Glutamatergic neuron (in vitro differentiated cells): ENCODE data around the gene GEMIN4. TPM values are rescaled to one million over a fixed set of nuclear protein-coding genes. Genes with fewer than 3 reads are reported as not detected.
A peak's percentile ranks its signal among the peaks of the same experiment; 100 is the strongest.

Experiments
- DNase-seq: peaks from one replicate; pipeline ENCODE4 v3.0.0; 2022
- H3K27ac Mint-ChIP-seq: one replicate; pipeline ENCODE4 v1.8.0; 2020; ENCODE audit warnings: mild to moderate bottlenecking, mixed read lengths, inconsistent platforms; ENCODE audit not compliant: unreplicated experiment
- H3K27me3 Mint-ChIP-seq: one replicate; pipeline ENCODE4 v1.8.0; 2020; ENCODE audit warnings: mild to moderate bottlenecking, moderate library complexity, mixed read lengths, inconsistent platforms; ENCODE audit not compliant: unreplicated experiment
- H3K36me3 Mint-ChIP-seq: one replicate; pipeline ENCODE4 v1.8.0; 2020; ENCODE audit warnings: mild to moderate bottlenecking, mixed read lengths, inconsistent platforms; ENCODE audit not compliant: unreplicated experiment
- H3K4me1 Mint-ChIP-seq: one replicate; pipeline ENCODE4 v1.8.0; 2020; ENCODE audit warnings: mild to moderate bottlenecking, low read depth, mixed read lengths, inconsistent platforms; ENCODE audit not compliant: unreplicated experiment
- H3K4me3 Mint-ChIP-seq: one replicate; pipeline ENCODE4 v1.8.0; 2020; ENCODE audit warnings: mild to moderate bottlenecking, mixed read lengths, inconsistent platforms; ENCODE audit not compliant: unreplicated experiment
- H3K9me3 Mint-ChIP-seq: one replicate; pipeline ENCODE4 v1.8.0; 2020; ENCODE audit warnings: mild to moderate bottlenecking, moderate library complexity, mixed read lengths, inconsistent platforms; ENCODE audit not compliant: unreplicated experiment
- total RNA-seq: library from RNA; stranded (reverse); fragmentation: NEBNext Ultra II Directional; extraction: Animal tissue kit (Norgen Biotek cat#: 25700); gene quantifications from one replicate; pipeline ENCODE4 v1.2.1, GENCODE V29; 2021; ENCODE audit not compliant: unreplicated experiment
- TF ChIP-seq, protein P1 (sequence below): fragments of 200-600 bp; sonication (generic); IDR thresholded peaks from one replicate; pipeline ENCODE4 v1.5.0; 2021; ENCODE audit not compliant: partially characterized antibody, unreplicated experiment

Gene GEMIN4
- total RNA-seq, 1 donor from 2014 or later, result 19.9 TPM

DNA sequence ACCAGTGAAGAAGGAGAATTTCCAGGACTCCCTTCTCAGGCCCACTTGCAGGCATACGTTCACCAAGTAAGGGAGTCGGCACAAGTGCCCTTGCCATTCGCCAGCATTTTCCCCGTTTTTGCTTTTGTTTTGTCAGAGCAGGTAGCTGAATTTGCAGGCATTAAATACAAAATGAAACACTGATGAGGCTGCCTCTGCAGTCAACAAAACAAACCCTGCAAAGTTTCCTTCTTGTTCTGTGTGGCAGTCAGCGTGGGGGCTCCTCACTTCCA, 22.2 kb upstream of the GEMIN4 start:
- no peaks in the 10 kb centered on the region for H3K36me3 Mint-ChIP-seq
- H3K27me3 Mint-ChIP-seq, result peaks cover 7% of the 10 kb centered on the region
- H3K4me1 Mint-ChIP-seq, result peaks cover 26% of the 10 kb centered on the region
- peak overlapping the region; percentile 94 for H3K27ac Mint-ChIP-seq
- TF ChIP-seq, protein P1, sequence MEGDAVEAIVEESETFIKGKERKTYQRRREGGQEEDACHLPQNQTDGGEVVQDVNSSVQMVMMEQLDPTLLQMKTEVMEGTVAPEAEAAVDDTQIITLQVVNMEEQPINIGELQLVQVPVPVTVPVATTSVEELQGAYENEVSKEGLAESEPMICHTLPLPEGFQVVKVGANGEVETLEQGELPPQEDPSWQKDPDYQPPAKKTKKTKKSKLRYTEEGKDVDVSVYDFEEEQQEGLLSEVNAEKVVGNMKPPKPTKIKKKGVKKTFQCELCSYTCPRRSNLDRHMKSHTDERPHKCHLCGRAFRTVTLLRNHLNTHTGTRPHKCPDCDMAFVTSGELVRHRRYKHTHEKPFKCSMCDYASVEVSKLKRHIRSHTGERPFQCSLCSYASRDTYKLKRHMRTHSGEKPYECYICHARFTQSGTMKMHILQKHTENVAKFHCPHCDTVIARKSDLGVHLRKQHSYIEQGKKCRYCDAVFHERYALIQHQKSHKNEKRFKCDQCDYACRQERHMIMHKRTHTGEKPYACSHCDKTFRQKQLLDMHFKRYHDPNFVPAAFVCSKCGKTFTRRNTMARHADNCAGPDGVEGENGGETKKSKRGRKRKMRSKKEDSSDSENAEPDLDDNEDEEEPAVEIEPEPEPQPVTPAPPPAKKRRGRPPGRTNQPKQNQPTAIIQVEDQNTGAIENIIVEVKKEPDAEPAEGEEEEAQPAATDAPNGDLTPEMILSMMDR, result no peak
- H3K9me3 Mint-ChIP-seq, result peaks cover 9% of the 10 kb centered on the region
- no peak for DNase-seq
- peak overlapping the region; percentile 8 for H3K4me3 Mint-ChIP-seq

DNA sequence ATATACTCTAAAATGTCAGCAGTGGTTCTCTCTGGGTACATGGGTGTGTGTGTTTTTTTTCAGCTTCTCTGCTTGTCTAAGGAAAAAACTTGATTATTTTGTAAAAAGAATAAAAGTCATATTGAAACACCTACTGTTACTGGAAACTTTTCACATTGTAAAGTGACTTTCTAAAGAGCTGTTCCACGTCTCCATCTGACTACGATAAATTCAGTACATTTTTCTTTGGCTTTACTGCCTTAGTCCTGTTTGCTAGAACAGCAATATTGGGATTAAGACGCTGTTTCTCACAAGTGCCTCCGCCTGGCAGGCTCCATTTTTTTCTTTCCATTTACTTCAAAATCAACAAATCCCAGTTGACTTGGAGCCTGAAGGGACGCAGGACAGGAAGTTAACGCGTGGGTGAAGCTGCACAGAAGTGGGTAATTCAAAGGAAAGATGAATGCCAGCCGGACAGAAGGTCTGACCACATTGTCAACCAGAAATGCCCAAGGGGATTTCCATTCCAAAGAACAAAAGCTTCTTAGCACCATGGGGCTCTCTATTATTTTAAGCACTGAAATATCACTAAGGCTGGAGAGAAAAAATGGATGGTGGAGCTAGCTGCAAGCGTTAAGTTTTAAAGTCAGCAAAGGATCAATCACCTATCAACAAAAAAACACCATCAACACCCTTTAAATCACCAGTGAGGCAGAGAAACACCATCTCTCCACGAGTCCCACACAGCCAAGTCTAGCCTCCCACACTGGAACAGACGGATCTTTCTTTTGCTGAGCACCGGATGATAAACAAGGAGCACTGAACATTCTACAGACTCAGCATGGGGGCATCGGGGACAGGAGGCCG, 21.6 kb upstream of the GEMIN4 start:
- Mint-ChIP-seq H3K9me3 (peaks cover 9% of the 10 kb centered on the region), H3K4me3 (peak overlapping the region; percentile 68), H3K27ac (peak overlapping the region; percentile 94), H3K4me1 (peaks cover 30% of the 10 kb centered on the region), H3K27me3 (peaks cover 9% of the 10 kb centered on the region), H3K36me3 (peaks cover 4% of the 10 kb centered on the region)
- TF ChIP-seq, protein P1, result no peak
- DNase-seq, result no peak

- TF ChIP-seq, protein P1, result no peak
- no peak for DNase-seq
- Mint-ChIP-seq H3K4me3 (no peak overlapping the region), H3K27ac (peak overlapping the region; percentile 74), H3K4me1 (peaks cover 30% of the 10 kb centered on the region), H3K36me3 (peaks cover 4% of the 10 kb centered on the region), H3K27me3 (peaks cover 9% of the 10 kb centered on the region), H3K9me3 (peaks cover 9% of the 10 kb centered on the region)
Measured at GRCh38 chr17:773016-773415, 21.0 kb upstream of the GEMIN4 start.

- Mint-ChIP-seq H3K36me3 (peaks cover 8% of the 10 kb centered on the region), H3K4me1 (peaks cover 5% of the 10 kb centered on the region), H3K9me3 (peaks cover 6% of the 10 kb centered on the region), H3K27me3 (peaks cover 2% of the 10 kb centered on the region), H3K4me3 (no peak overlapping the region), H3K27ac (no peak overlapping the region)
- TF ChIP-seq, protein P1, result no peak
- DNase-seq, result no peak
Measured at GRCh38 chr17:767076-767475, 15.0 kb upstream of the GEMIN4 start.

DNA sequence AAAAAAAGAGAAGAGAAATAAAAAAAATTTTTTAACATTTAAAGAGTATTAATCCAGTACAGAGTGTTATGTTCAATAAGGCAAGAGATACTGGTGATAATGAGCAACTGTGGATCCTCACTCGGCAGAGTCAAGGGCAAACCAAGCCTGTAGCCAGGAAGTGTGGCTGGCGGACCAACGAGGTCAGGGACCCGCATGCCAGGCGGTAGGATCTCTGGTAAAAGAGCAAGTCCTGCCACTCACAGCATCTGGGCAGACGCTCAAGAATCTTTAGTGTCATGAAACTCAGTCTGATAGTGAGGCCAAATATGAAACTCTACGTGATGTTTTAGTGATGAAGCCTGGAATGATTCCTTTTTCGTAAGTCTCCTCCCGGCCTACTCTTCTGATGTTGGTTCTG, 8.3 kb upstream of the GEMIN4 start:
- peaks cover 5% of the 10 kb centered on the region for H3K36me3 Mint-ChIP-seq
- no peaks in the 10 kb centered on the region for H3K4me1 Mint-ChIP-seq
- TF ChIP-seq, protein P1, result no peak
- peaks cover 3% of the 10 kb centered on the region for H3K9me3 Mint-ChIP-seq
- DNase-seq, result no peak
- H3K4me3 Mint-ChIP-seq, result no peak overlapping the region
- H3K27me3 Mint-ChIP-seq, result peaks cover 3% of the 10 kb centered on the region
- no peak overlapping the region for H3K27ac Mint-ChIP-seq
